HepG2 (cell line): ENCODE data around the gene MRPL51. TPM values are rescaled to one million over a fixed set of nuclear protein-coding genes. Genes with fewer than 3 reads are reported as not detected.

Source experiments
- ELK4 ChIP-seq: sonication (generic); formaldehyde crosslinking; IDR thresholded peaks from 2 replicates; pipeline ENCODE4 v1.9.0; 2021; ENCODE audit warnings: missing genetic modification reagents, borderline replicate concordance
- HNRNPUL1 ChIP-seq: fragments of 200-400 bp; formaldehyde crosslinking; IDR thresholded peaks from 2 replicates; pipeline ENCODE4 v1.6.1; 2017; ENCODE audit warnings: low read depth, mild to moderate bottlenecking, low read length, moderate library complexity
- JDP2 ChIP-seq: sonication (generic); formaldehyde crosslinking; IDR thresholded peaks from 2 replicates; pipeline ENCODE4 v1.8.1; 2022; ENCODE audit warnings: missing genetic modification reagents, borderline replicate concordance
- KMT2A ChIP-seq: sonication (generic); formaldehyde crosslinking; IDR thresholded peaks from 2 replicates; pipeline ENCODE4 v1.4.0; 2020; ENCODE audit warnings: missing genetic modification reagents
- MTA3 ChIP-seq: sonication (generic); formaldehyde crosslinking; IDR thresholded peaks from 2 replicates; pipeline ENCODE4 v1.4.0; 2020; ENCODE audit warnings: missing genetic modification reagents
- MXD4 ChIP-seq: IDR thresholded peaks from 2 replicates; pipeline ENCODE4 v1.6.1; 2016; ENCODE audit warnings: mild to moderate bottlenecking, missing biosample characterization, missing genetic modification reagents
- MYC ChIP-seq: sonication (generic); formaldehyde crosslinking; IDR thresholded peaks from 2 replicates; pipeline ENCODE4 v1.9.0; 2021; ENCODE audit warnings: missing genetic modification reagents, borderline replicate concordance
- NCOA5 ChIP-seq: sonication (generic); formaldehyde crosslinking; IDR thresholded peaks from 2 replicates; pipeline ENCODE4 v1.4.0; 2020; ENCODE audit warnings: missing genetic modification reagents
- RARA ChIP-seq: IDR thresholded peaks from 2 replicates; pipeline ENCODE4 v1.6.1; 2016; ENCODE audit warnings: missing genetic modification reagents, missing compliant biosample characterization
- REPIN1 ChIP-seq: sonication (generic); formaldehyde crosslinking; IDR thresholded peaks from 2 replicates; pipeline ENCODE4 v1.8.0; 2022; ENCODE audit warnings: missing genetic modification reagents, low read depth, mild to moderate bottlenecking, borderline replicate concordance
- SALL2 ChIP-seq: sonication (generic); formaldehyde crosslinking; IDR thresholded peaks from 2 replicates; pipeline ENCODE4 v1.8.1; 2023; ENCODE audit warnings: mild to moderate bottlenecking, missing genetic modification reagents, inconsistent platforms
- TFAP4 ChIP-seq: sonication (generic); IDR thresholded peaks from 2 replicates; pipeline ENCODE4 v1.6.1; 2016; ENCODE audit warnings: low read depth, borderline replicate concordance
- TMF1 ChIP-seq: sonication (generic); formaldehyde crosslinking; IDR thresholded peaks from 2 replicates; pipeline ENCODE4 v1.8.1; 2022; ENCODE audit warnings: low read depth, missing genetic modification reagents
- ZBTB10 ChIP-seq: sonication (generic); formaldehyde crosslinking; IDR thresholded peaks from 2 replicates; pipeline ENCODE4 v1.4.0; 2020; ENCODE audit warnings: missing genetic modification reagents, borderline replicate concordance
- ZFP1 ChIP-seq: IDR thresholded peaks from 2 replicates; pipeline ENCODE4 v1.6.1; 2016
- ZFP36 ChIP-seq: fragments of 150-350 bp; IDR thresholded peaks from 2 replicates; pipeline ENCODE4 v1.6.1; 2018; ENCODE audit warnings: borderline replicate concordance, low read length, low read depth; ENCODE audit not compliant: partially characterized antibody
- ZFP36L1 ChIP-seq: sonication (generic); formaldehyde crosslinking; IDR thresholded peaks from 2 replicates; pipeline ENCODE4 v1.8.0; 2022; ENCODE audit warnings: mild to moderate bottlenecking, missing genetic modification reagents, moderate library complexity
- ZFX ChIP-seq: sonication (generic); formaldehyde crosslinking; IDR thresholded peaks from 2 replicates; pipeline ENCODE4 v1.4.0; 2020; ENCODE audit warnings: mild to moderate bottlenecking, low read depth, missing genetic modification reagents, moderate library complexity
- ZNF12 ChIP-seq: sonication (generic); formaldehyde crosslinking; IDR thresholded peaks from 2 replicates; pipeline ENCODE4 v1.5.0; 2020; ENCODE audit warnings: missing genetic modification reagents
- ZNF256 ChIP-seq: sonication (generic); formaldehyde crosslinking; conservative IDR thresholded peaks from 2 replicates; pipeline ENCODE4 v1.4.0; 2020; ENCODE audit warnings: missing genetic modification reagents
- ZNF350 ChIP-seq: sonication (generic); formaldehyde crosslinking; IDR thresholded peaks from 2 replicates; pipeline ENCODE4 v1.4.0; 2020; ENCODE audit warnings: mild to moderate bottlenecking, low read depth, missing genetic modification reagents, borderline replicate concordance
- ZNF468 ChIP-seq: sonication (generic); formaldehyde crosslinking; IDR thresholded peaks from 2 replicates; pipeline ENCODE4 v1.8.0; 2022; ENCODE audit warnings: mild to moderate bottlenecking, moderate library complexity, missing genetic modification reagents
- ZNF746 ChIP-seq: sonication (generic); formaldehyde crosslinking; IDR thresholded peaks from 2 replicates; pipeline ENCODE4 v1.8.0; 2022; ENCODE audit warnings: mild to moderate bottlenecking, missing genetic modification reagents
- ZSCAN29 ChIP-seq: sonication (generic); formaldehyde crosslinking; conservative IDR thresholded peaks from 2 replicates; pipeline ENCODE4 v1.4.0; 2020; ENCODE audit warnings: mild to moderate bottlenecking, missing genetic modification reagents
- ZSCAN9 ChIP-seq: IDR thresholded peaks from 2 replicates; pipeline ENCODE4 v1.6.1; 2016; ENCODE audit warnings: borderline replicate concordance
- polyA plus RNA-seq, 8 experiments: library from polyadenylated mRNA; depleted of rRNA in 3 of 8; stranded (reverse) in 7 of 8; unstranded in 1 of 8; fragments of >200 nt; fragmentation: Illumina TruSeq in 4 of 8; extraction: Trizol in 4 of 8; gene quantifications; 2 replicates each; pipeline versions ENCODE4 v1.2.1 to v1.2.3, GENCODE V29; 2011 to 2016; ENCODE audit warnings: low read depth in 4 of 8, missing spikeins in 1 of 8, mixed read lengths in 1 of 8; ENCODE audit not compliant: insufficient read depth in 1 of 8
- total RNA-seq, 5 experiments: library from RNA; depleted of rRNA; stranded (reverse); fragments of >200 nt; fragmentation: Illumina TruSeq; extraction: Trizol; gene quantifications; 2 replicates each; pipeline ENCODE4 v1.2.3, GENCODE V29; 2016; ENCODE audit warnings: low read depth in 1 of 5

Gene MRPL51
- total and polyA plus RNA-seq, 2 of the 13 experiments (the other 11 are each of a cell fraction or from before 2014, with no cell fraction given) = 64.8 to 278 TPM

GRCh38 chr12:6542209-6543009 lies 49.3 kb upstream of the MRPL51 start (continued):
- TF ChIP-seq TFAP4 = peak; percentile 80; the same call in 1 of the 2 replicates
- peak; percentile 66; the same call in 1 of the 2 replicates for TF ChIP-seq MXD4 (CRISPR knock-in tag)
- peak; percentile 48 for TF ChIP-seq ZNF350 (CRISPR knock-in tag)
- TF ChIP-seq ZNF256 (CRISPR knock-in tag) = no peak; the same call in 1 of the 2 replicates
- no peak for TF ChIP-seq ZNF468 (CRISPR knock-in tag)
- TF ChIP-seq NCOA5 (CRISPR knock-in tag) = no peak
- TF ChIP-seq RARA (CRISPR knock-in tag) = peak; percentile 51
- TF ChIP-seq ZNF12 = no peak
- TF ChIP-seq JDP2 = no peak
- TF ChIP-seq MYC = peak; percentile 43; the same call in 1 of the 2 replicates
- 0 out of 2 replicates have a peak, but pooled peaks have one; percentile 57 for TF ChIP-seq ZSCAN9 (CRISPR knock-in tag)
- peak; percentile 72; the same call in 1 of the 2 replicates for TF ChIP-seq ZFP36L1
- TF ChIP-seq REPIN1 (CRISPR knock-in tag) = peak; percentile 80
- TF ChIP-seq ELK4 = no peak
- no peak for TF ChIP-seq MTA3
- no peak for TF ChIP-seq HNRNPUL1
- peak; percentile 36; the same call in 1 of the 2 replicates for TF ChIP-seq ZBTB10 (CRISPR knock-in tag)
- TF ChIP-seq KMT2A (CRISPR knock-in tag) = 0 out of 2 replicates have a peak, but pooled peaks have one; percentile 28
- TF ChIP-seq ZFP36 = no peak
- TF ChIP-seq TMF1 (CRISPR knock-in tag) = no peak
- TF ChIP-seq SALL2 (CRISPR knock-in tag) = 0 out of 2 replicates have a peak, but pooled peaks have one; percentile 33
- peak; percentile 88 for TF ChIP-seq ZFX (CRISPR knock-in tag)
- 0 out of 2 replicates have a peak, but pooled peaks have one; percentile 34 for TF ChIP-seq ZSCAN29 (CRISPR knock-in tag)
- TF ChIP-seq ZNF746 (CRISPR knock-in tag) = 0 out of 2 replicates have a peak, but pooled peaks have one; percentile 16
- TF ChIP-seq ZFP1 (CRISPR knock-in tag) = 0 out of 2 replicates have a peak, but pooled peaks have one; percentile 39
